Keratinocyte (primary cell): Measurements from ENCODE around the gene OASL. TPM values are rescaled to one million over a fixed set of nuclear protein-coding genes. Genes with fewer than 3 reads are reported as not detected.

ENCODE experiments used
- DNase-seq: peaks from one replicate; pipeline ENCODE4 v3.0.0-alpha.2; 2011; ENCODE audit warnings: low read depth, missing footprints, low spot score
- FAIRE-seq: peaks from 2 replicates; lab custom pipeline; 2011; peaks lifted over from hg19 to GRCh38; lab: Jason Lieb, UNC
- H2AFZ ChIP-seq: 2 replicates; pipeline ENCODE4 v1.6.0; 2012; ENCODE audit warnings: low read length, control low read depth, inconsistent platforms; ENCODE audit not compliant: control insufficient read depth
- H3K27ac ChIP-seq: 2 replicates; pipeline ENCODE4 v1.5.1; 2011; ENCODE audit warnings: low read length; ENCODE audit not compliant: control insufficient read depth, insufficient read depth
- H3K27me3 ChIP-seq: 3 replicates; pipeline ENCODE4 v1.6.0; 2011; ENCODE audit warnings: low read length; ENCODE audit not compliant: control insufficient read depth, insufficient read depth; ENCODE audit errors: extremely low read depth
- H3K36me3 ChIP-seq, 2 experiments: 2 replicates in 1 of 2; 3 replicates in 1 of 2; pipeline ENCODE4 v1.5.1; 2011; ENCODE audit warnings: low read length in 2 of 2, mild to moderate bottlenecking in 1 of 2; ENCODE audit not compliant: control insufficient read depth in 2 of 2, insufficient read depth in 2 of 2; ENCODE audit errors: extremely low read depth in 1 of 2
- H3K4me1 ChIP-seq: 3 replicates; pipeline ENCODE4 v1.5.1; 2011; ENCODE audit warnings: low read length; ENCODE audit not compliant: control insufficient read depth, insufficient read depth; ENCODE audit errors: extremely low read depth
- H3K4me2 ChIP-seq: 3 replicates; pipeline ENCODE4 v1.6.0; 2011; ENCODE audit warnings: low read depth, low read length; ENCODE audit not compliant: control insufficient read depth, insufficient read depth; ENCODE audit errors: extremely low read depth
- H3K4me3 ChIP-seq, 3 experiments: fragments of 200-600 bp in 1 of 3; sonication (generic) in 1 of 3; 2 replicates in 2 of 3; 3 replicates in 1 of 3; pipeline ENCODE4 v1.5.1; 2011 to 2016; ENCODE audit warnings: low read length in 3 of 3, mild to moderate bottlenecking in 3 of 3, control low read depth in 2 of 3, inconsistent platforms in 1 of 3, low read depth in 1 of 3, mixed read lengths in 1 of 3, mixed run types in 1 of 3, moderate library complexity in 1 of 3; ENCODE audit not compliant: control insufficient read depth in 2 of 3, insufficient read depth in 2 of 3; ENCODE audit errors: extremely low read depth in 1 of 3
- H3K79me2 ChIP-seq: 2 replicates; pipeline ENCODE4 v1.6.0; 2012; ENCODE audit warnings: low read length; ENCODE audit not compliant: control insufficient read depth, insufficient read depth
- H3K9ac ChIP-seq: 3 replicates; pipeline ENCODE4 v1.6.0; 2011; ENCODE audit warnings: low read length; ENCODE audit not compliant: control insufficient read depth, insufficient read depth; ENCODE audit errors: extremely low read depth
- H3K9me1 ChIP-seq: 3 replicates; pipeline ENCODE4 v1.6.0; 2011; ENCODE audit warnings: low read length; ENCODE audit not compliant: control insufficient read depth, insufficient read depth; ENCODE audit errors: extremely low read depth
- H3K9me3 ChIP-seq: 2 replicates; pipeline ENCODE4 v1.5.1; 2012; ENCODE audit warnings: low read depth, low read length; ENCODE audit not compliant: control insufficient read depth
- H4K20me1 ChIP-seq: 3 replicates; pipeline ENCODE4 v1.6.0; 2011; ENCODE audit warnings: low read length; ENCODE audit not compliant: control insufficient read depth, insufficient read depth; ENCODE audit errors: extremely low read depth
- EZH2 ChIP-seq: IDR thresholded peaks from one replicate; pipeline ENCODE4 v1.6.1; 2012; ENCODE audit warnings: inconsistent platforms, mild to moderate bottlenecking, low read length, moderate library complexity
- dilution Hi-C: fragments of 300-500 bp; cut with MboI; formaldehyde crosslinking; loops from one replicate; pipeline ENCODE4 v1.7.0; 2020; ENCODE audit warnings: low sequenced_read_pairs; ENCODE audit not compliant: extremely low pct_ligation_motif_present
- polyA plus RNA-seq, 5 experiments: library from polyadenylated mRNA; depleted of rRNA in 3 of 5; stranded (reverse) in 3 of 5; stranded (forward) in 1 of 5; unstranded in 1 of 5; fragments of >200 nt; gene quantifications; 1 replicate in 1 of 5; 2 replicates in 3 of 5; 3 replicates in 1 of 5; pipeline versions ENCODE4 v1.2.1 to v1.2.3, GENCODE V29; 2011 to 2012; ENCODE audit warnings: missing spikeins in 2 of 5, low read depth in 1 of 5, low replicate concordance in 1 of 5
- TF ChIP-seq, protein P1 (sequence below), 3 experiments: IDR thresholded peaks in 1 of 3; conservative IDR thresholded peaks in 1 of 3; optimal IDR thresholded peaks in 1 of 3; 2 replicates in 2 of 3; 3 replicates in 1 of 3; pipeline versions ENCODE3 to v1.5.1; 2011; ENCODE audit warnings: low read length in 3 of 3, mild to moderate bottlenecking in 3 of 3, moderate library complexity in 2 of 3, control low read depth in 1 of 3, inconsistent platforms in 1 of 3; ENCODE audit not compliant: insufficient read depth in 2 of 3; ENCODE audit errors: extremely low read depth in 1 of 3

The OASL gene
- polyA plus RNA-seq, 1 donor (not counting 4 experiments of a cell fraction or from before 2014, with no cell fraction given) = 3.6 TPM

DNA sequence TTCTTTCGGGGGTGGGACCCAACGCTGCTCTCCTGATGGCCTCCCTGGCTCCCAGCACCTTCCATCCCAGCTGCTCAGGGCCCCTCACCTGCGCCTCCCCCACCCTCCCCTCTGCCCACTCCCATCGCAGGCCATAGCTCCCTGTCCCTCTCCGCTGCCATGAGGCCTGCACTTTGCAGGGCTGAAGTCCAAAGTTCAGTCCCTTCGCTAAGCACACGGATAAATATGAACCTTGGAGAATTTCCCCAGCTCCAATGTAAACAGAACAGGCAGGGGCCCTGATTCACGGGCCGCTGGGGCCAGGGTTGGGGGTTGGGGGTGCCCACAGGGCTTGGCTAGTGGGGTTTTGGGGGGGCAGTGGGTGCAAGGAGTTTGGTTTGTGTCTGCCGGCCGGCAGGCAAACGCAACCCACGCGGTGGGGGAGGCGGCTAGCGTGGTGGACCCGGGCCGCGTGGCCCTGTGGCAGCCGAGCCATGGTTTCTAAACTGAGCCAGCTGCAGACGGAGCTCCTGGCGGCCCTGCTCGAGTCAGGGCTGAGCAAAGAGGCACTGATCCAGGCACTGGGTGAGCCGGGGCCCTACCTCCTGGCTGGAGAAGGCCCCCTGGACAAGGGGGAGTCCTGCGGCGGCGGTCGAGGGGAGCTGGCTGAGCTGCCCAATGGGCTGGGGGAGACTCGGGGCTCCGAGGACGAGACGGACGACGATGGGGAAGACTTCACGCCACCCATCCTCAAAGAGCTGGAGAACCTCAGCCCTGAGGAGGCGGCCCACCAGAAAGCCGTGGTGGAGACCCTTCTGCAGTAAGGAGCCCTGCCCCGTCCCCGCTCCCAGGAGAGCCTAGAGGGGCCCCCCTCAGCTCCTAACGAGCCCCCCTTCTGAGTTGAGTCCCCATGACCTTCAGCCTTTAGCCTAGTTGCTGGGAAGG lies 60.5 kb downstream of the OASL start, which contains the start of gene HNF1A:
TSS of gene HNF1A (plus strand) at position 248 of the 924 bp plus-strand sequence. CDS start at position 474, 226 bp downstream.
- dilution Hi-C loops = no loop called here
- Histone ChIP-seq H3K4me3 (no peak within 1 kb of the TSS), H3K4me2 (no peak within 1 kb of the TSS), H3K4me1 (peaks cover 3% of the 10 kb centered on the region), H4K20me1 (no peaks in the 10 kb centered on the region), H3K27me3 (no peaks in the 10 kb centered on the region), H3K9me3 (no peaks in the 10 kb centered on the region), H2AFZ (no peak within 1 kb of the TSS), H3K79me2 (no peaks in the 10 kb centered on the region), H3K36me3 (no peaks in the 10 kb centered on the region), H3K27ac (no peak within 1 kb of the TSS), H3K9me1 (no peaks in the 10 kb centered on the region), H3K9ac (no peak within 1 kb of the TSS)
- FAIRE-seq = no peak
- no peak for TF ChIP-seq EZH2
- TF ChIP-seq, protein P1, sequence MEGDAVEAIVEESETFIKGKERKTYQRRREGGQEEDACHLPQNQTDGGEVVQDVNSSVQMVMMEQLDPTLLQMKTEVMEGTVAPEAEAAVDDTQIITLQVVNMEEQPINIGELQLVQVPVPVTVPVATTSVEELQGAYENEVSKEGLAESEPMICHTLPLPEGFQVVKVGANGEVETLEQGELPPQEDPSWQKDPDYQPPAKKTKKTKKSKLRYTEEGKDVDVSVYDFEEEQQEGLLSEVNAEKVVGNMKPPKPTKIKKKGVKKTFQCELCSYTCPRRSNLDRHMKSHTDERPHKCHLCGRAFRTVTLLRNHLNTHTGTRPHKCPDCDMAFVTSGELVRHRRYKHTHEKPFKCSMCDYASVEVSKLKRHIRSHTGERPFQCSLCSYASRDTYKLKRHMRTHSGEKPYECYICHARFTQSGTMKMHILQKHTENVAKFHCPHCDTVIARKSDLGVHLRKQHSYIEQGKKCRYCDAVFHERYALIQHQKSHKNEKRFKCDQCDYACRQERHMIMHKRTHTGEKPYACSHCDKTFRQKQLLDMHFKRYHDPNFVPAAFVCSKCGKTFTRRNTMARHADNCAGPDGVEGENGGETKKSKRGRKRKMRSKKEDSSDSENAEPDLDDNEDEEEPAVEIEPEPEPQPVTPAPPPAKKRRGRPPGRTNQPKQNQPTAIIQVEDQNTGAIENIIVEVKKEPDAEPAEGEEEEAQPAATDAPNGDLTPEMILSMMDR (optimal IDR thresholded peaks at IDR 0.05 in 1 of 3, IDR thresholded peaks at IDR 0.05 in 1 of 3, conservative IDR thresholded peaks at IDR 0.05 in 1 of 3; ENCODE audit: extremely low read depth in 1 of 3, insufficient read depth in 2 of 3, low read length in 3 of 3) = no peak
- DNase-seq = no peak

DNA sequence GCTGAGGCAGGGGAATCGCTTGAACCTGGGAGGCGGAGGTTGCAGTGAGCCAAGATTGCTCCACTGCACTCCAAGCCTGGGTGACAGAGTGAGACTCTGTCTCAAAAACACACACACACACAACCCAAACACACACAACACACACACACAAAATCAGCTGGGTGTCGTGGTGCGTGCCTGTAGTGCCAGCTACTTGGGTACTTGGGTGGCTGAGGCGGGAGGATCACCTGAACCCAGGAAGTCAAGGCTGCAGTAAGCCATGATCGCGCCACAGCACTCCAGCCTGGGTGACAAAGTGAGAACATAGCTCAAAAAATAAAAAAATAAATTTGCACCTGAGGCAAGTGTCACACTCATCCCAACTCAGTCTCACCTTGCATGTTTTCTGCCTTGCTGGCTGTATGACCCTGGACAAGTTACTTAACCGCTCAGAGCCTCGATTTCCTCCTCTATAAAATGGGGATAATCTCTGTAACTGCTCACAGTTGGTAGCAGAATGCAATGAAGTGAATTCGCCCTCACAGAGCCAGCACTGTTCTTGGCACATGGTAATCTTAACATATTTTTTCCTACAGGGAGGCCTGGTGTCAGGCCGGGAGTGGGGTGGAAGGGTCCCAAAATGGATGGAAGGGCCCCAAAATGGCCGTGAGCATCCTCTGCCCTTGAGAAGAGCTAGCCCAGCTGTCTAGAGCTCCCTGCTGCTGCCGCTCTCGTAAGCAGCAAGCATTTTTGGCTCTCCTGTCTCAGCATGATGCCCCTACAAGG lies 61.3 kb downstream of the OASL start:
- Histone ChIP-seq H3K27me3 (no peaks in the 10 kb centered on the region), H3K9ac (no peak overlapping the region), H3K4me3 (no peak overlapping the region), H2AFZ (no peak overlapping the region), H3K36me3 (no peaks in the 10 kb centered on the region), H3K27ac (no peak overlapping the region), H3K79me2 (no peaks in the 10 kb centered on the region), H3K9me1 (no peaks in the 10 kb centered on the region), H3K4me2 (no peak overlapping the region), H4K20me1 (no peaks in the 10 kb centered on the region), H3K9me3 (no peaks in the 10 kb centered on the region), H3K4me1 (peaks cover 3% of the 10 kb centered on the region)
- DNase-seq (no peak), FAIRE-seq (no peak)
- dilution Hi-C loops = no loop called here
- TF ChIP-seq, protein P1 (optimal IDR thresholded peaks at IDR 0.05 in 1 of 3, IDR thresholded peaks at IDR 0.05 in 1 of 3, conservative IDR thresholded peaks at IDR 0.05 in 1 of 3; ENCODE audit: extremely low read depth in 1 of 3, insufficient read depth in 2 of 3, low read length in 3 of 3) = no peak
- TF ChIP-seq EZH2 = no peak
